ENCODE results near the gene WBP1. TPM values are rescaled to one million over a fixed set of nuclear protein-coding genes. Genes with fewer than 3 reads are reported as not detected.
A peak's percentile ranks its signal among the peaks of the same experiment; 100 is the strongest.
"Not testable (repeated sequence)": the region's sequence is repeated elsewhere in the genome, so short reads cannot be mapped to it uniquely, and the experiment has no call there.

WBP1 gene
- total RNA-seq, 2 experiments from 2014 or later: 32.9 to 35.9 TPM

- Mint-ChIP-seq H3K27ac (no peak overlapping the region), H3K4me1 (ENCODE audit: low read depth) (peaks cover 23% of the 10 kb centered on the region), H3K4me3 (no peak overlapping the region), H3K27me3 (no peaks in the 10 kb centered on the region), H3K36me3 (peaks cover 28% of the 10 kb centered on the region), H3K9me3 (no peaks in the 10 kb centered on the region)
- no peak for DNase-seq
- ChIA-PET POLR2A (interaction anchor here (1.0 kb wide), 1 partner anchor 16 kb away, joined by 3 read pairs; the partner anchor contains the start of gene WBP1), CTCF (interaction anchor here (1.0 to 4.8 kb wide), 5 partner anchors 8 to 241 kb away, joined by 3 to 47 read pairs (median 4); partner anchors contain the start of genes CCDC142, MOGS and TTC31)
- intact Hi-C loops (cut with micrococcal nuclease): no loop called here
Measured at GRCh38 chr2:74474899-74475298, 16.7 kb downstream of the WBP1 start.

GRCh38 chr2:74481431-74481830 lies 23.2 kb downstream of the WBP1 start:
- no peaks in the 10 kb centered on the region for H3K27me3 Mint-ChIP-seq
- POLR2A ChIA-PET: interaction anchor here (0.5 to 3.6 kb wide), 11 partner anchors 9 to 104 kb away, joined by 3 to 31 read pairs (median 3); partner anchors contain the start of genes AUP1, HTRA2, INO80B and MRPL53
- H3K4me1 Mint-ChIP-seq (ENCODE audit: low read depth): peaks cover 35% of the 10 kb centered on the region
- H3K27ac Mint-ChIP-seq: no peak overlapping the region
- peak overlapping the region; percentile 100 for H3K4me3 Mint-ChIP-seq
- intact Hi-C loops (cut with micrococcal nuclease): no loop called here
- peaks cover 24% of the 10 kb centered on the region for H3K36me3 Mint-ChIP-seq
- H3K9me3 Mint-ChIP-seq: no peaks in the 10 kb centered on the region
- DNase-seq: no peak
- CTCF ChIA-PET: interaction anchor here (0.6 to 8.8 kb wide), 11 partner anchors 8 to 270 kb away, joined by 3 to 145 read pairs (median 7); partner anchors contain the start of genes AUP1, HTRA2, INO80B and MRPL53

DNA sequence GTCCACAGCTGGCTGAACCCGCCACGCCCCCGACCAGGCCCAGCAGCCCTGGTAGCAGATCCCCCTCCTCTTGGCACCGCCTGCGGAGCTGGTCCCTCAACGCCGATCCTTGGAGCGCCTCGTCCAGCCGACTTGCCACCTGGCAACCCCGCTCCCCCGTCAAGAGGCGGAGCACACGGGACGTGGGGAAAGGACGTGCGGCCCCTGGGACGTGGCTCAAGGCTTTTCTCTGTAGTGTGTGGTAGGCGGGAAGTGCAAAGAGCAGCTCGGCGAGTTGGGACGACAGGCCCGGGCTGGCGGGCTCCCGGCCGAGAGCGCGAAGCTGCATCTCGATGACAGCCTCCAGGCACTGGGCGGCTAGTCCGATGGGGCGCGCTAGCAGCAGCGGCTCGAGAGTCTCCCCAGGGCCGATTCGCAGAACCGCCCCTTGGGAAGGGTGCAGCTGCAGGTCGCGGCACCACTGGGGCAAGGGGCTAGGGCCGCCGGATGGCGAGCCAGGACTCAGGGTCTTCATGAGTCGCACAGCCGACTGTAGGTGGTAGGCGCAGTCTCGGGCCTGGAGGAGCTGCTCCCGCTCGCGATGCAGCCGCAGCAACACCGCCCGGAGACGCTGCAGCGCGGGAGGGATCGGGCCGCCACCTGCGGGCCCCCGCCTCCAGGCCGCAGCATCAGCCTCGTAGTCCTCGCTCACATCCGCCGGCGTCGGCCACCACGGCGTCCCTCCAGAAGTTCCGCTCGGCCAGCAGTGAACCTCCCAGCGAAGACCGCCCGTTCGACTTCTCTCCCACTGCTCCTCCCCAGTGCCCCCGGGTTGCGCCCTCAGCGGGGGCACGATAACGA lies 23.9 kb downstream of the WBP1 start:
- Mint-ChIP-seq H3K4me3 (peak overlapping the region; percentile 100), H3K4me1 (ENCODE audit: low read depth) (peaks cover 35% of the 10 kb centered on the region), H3K27ac (peak overlapping the region; percentile 99), H3K27me3 (no peaks in the 10 kb centered on the region), H3K36me3 (peaks cover 26% of the 10 kb centered on the region), H3K9me3 (no peaks in the 10 kb centered on the region)
- peak; percentile 73 for DNase-seq
- ChIA-PET CTCF (interaction anchor here (0.8 to 8.8 kb wide), 22 partner anchors 9 to 486 kb away, joined by 3 to 145 read pairs (median 6); partner anchors contain the start of genes AUP1, C2orf81, HTRA2 and INO80B), POLR2A (interaction anchor here (0.5 to 3.6 kb wide), 11 partner anchors 9 to 103 kb away, joined by 3 to 31 read pairs (median 4); partner anchors contain the start of genes AUP1, HTRA2, INO80B and MRPL53)
- intact Hi-C loops (cut with micrococcal nuclease): loop anchor here (1.0 to 2.0 kb wide), 2 partner anchors 10 to 73 kb away; partner anchors contain the start of genes DOK1 and MRPL53

DNA sequence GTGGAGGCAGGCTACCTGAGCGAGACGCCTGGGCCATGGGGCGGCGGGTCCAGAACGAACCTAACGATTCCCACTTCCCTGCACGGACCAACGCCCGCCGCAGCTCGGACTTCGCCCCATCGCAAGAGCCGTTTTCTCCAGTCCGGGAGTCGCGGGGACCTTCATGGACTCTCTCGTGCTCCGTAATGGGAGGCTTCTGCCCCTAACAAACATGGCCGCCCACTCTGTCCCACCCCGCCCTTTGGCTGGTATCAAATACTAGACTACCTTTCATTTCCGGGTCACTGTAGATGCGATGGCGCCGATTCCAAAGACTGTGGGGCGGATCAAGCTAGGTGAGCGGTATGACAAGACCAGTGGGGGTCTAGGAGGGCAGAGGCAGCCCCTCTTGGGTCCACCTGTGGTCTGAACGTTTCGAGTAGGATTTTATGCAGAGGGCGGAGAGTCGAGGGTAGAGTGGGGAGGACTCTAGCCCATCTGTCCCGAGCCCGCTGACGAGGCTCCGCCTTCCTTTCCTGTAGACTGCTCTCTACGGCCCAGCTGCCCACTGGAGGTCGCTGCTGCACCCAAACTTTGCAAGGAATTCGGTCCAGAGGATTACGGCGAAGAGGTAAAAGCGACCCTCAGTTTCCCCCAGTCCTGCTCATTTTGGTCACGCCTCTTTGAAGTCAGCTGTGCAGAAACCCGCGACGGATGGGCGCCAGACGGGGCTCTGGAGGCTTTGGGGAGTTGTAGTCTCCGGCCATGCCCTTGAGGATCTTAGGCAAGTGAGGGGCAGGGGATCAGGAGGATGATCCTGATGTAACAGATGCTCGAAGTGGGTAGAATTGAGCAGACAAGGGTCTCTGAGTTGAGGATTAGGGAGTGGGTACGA lies 24.8 kb downstream of the WBP1 start, which contains the start of the genes CCDC142 and TTC31:
Gene CCDC142, minus strand, starts transcription at position 198 of the 874 bp plus-strand sequence. Its CDS starts 161 bp downstream, at position 37.
Gene TTC31, plus strand, starts transcription at position 281 of the 874 bp plus-strand sequence. Its CDS starts 15 bp downstream, at position 296.
- CTCF ChIA-PET: interaction anchor here (0.8 to 8.8 kb wide), 23 partner anchors 10 to 485 kb away, joined by 3 to 145 read pairs (median 6); partner anchors contain the start of genes AUP1, C2orf81, HTRA2 and INO80B
- intact Hi-C loops (cut with micrococcal nuclease): loop anchor here (1.0 to 2.0 kb wide), 9 partner anchors 11 to 104 kb away; partner anchors contain the start of genes AUP1, DOK1, HTRA2 and MRPL53
- H3K4me1 Mint-ChIP-seq (ENCODE audit: low read depth): peaks cover 35% of the 10 kb centered on the region
- H3K27me3 Mint-ChIP-seq: no peaks in the 10 kb centered on the region
- H3K36me3 Mint-ChIP-seq: peaks cover 26% of the 10 kb centered on the region
- H3K9me3 Mint-ChIP-seq: no peaks in the 10 kb centered on the region
- peak within 1 kb of the TSS; percentile 99 for H3K27ac Mint-ChIP-seq
- H3K4me3 Mint-ChIP-seq: peak within 1 kb of the TSS; percentile 100
- DNase-seq: peak; percentile 96
- POLR2A ChIA-PET: interaction anchor here (0.8 to 3.6 kb wide), 14 partner anchors 9 to 106 kb away, joined by 3 to 31 read pairs (median 4); partner anchors contain the start of genes AUP1, DQX1, HTRA2 and INO80B

- H3K27me3 Mint-ChIP-seq, H3K9me3 Mint-ChIP-seq, DNase-seq: not testable (repeated sequence)
- H3K27ac Mint-ChIP-seq: peak overlapping the region; percentile 99
- ChIA-PET POLR2A (interaction anchor here (0.6 to 3.6 kb wide), 10 partner anchors 11 to 143 kb away, joined by 3 to 31 read pairs (median 4); partner anchors contain the start of genes AUP1, DQX1, HTRA2 and MRPL53), CTCF (interaction anchor here (1.0 to 8.8 kb wide), 14 partner anchors 10 to 216 kb away, joined by 3 to 145 read pairs (median 5); partner anchors contain the start of genes AUP1, HTRA2, MOGS and MRPL53)
- H3K4me1 Mint-ChIP-seq (ENCODE audit: low read depth): peaks cover 35% of the 10 kb centered on the region
- H3K4me3 Mint-ChIP-seq: peak overlapping the region; percentile 100
- intact Hi-C loops (cut with micrococcal nuclease): loop anchor here (1.0 to 2.0 kb wide), 8 partner anchors 15 to 104 kb away; partner anchors contain the start of genes AUP1, DOK1, HTRA2 and PCGF1
- H3K36me3 Mint-ChIP-seq: peaks cover 26% of the 10 kb centered on the region
Measured at GRCh38 chr2:74483675-74484164, 25.5 kb downstream of the WBP1 start.

GRCh38 chr2:74486141-74486540 lies 27.9 kb downstream of the WBP1 start:
- no peaks in the 10 kb centered on the region for H3K27me3 Mint-ChIP-seq
- POLR2A ChIA-PET: no interaction called here
- H3K36me3 Mint-ChIP-seq: peaks cover 27% of the 10 kb centered on the region

DNA sequence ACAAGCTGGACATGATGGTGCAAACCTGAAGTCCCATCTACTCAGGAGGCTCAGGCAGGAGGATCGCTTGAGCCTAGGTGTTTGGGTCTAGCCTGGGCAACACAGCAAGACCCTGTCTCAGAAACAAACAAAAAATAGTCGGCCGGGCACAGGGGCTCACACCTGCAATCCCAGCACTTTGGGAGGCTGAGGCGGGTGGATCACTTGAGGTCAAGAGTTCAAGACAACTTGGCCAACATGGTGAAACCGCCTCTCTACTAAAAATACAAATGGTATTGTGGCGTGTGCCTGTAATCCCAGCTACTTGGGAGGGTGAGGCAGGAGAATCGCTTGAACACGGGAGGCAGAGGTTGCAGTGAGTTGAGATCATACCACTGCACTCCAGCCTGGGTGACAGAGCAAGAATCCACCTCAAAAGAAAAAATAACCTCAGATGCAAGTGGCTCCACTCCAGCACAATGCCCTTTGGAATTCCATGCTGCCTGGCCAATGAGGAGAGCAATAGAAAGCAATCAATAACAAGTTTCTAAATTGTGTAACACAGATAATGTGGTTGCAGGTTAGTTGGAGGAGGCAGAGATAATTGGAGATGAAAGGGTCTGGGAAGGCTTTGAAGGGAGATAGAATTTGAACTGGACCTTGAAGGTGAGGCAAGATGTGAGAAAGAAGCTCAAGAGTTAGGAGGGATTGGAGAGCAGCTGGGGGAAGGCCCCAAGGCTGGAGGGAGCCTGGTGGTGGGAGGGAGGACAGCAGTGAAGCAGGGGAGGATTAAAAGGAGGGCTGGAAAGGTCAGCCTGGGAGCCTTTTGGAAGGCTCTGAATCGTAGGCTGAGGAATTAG lies 30.6 kb downstream of the WBP1 start:
- DNase-seq: no peak
- Mint-ChIP-seq H3K9me3 (no peaks in the 10 kb centered on the region), H3K27me3 (no peaks in the 10 kb centered on the region), H3K36me3 (peaks cover 31% of the 10 kb centered on the region), H3K27ac (no peak overlapping the region), H3K4me3 (no peak overlapping the region), H3K4me1 (ENCODE audit: low read depth) (peaks cover 4% of the 10 kb centered on the region)
- ChIA-PET CTCF (interaction anchor here (0.6 to 2.3 kb wide), 3 partner anchors 77 to 100 kb away, joined by 3 to 6 read pairs (median 3); no protein-coding TSS in a partner anchor), POLR2A (interaction anchor here (0.8 kb wide), 1 partner anchor 42 kb away, joined by 4 read pairs; no protein-coding TSS in a partner anchor)
- intact Hi-C loops (cut with micrococcal nuclease): no loop called here

More at GRCh38 chr2:74486141-74486540, 27.9 kb downstream of the WBP1 start:
- CTCF ChIA-PET: interaction anchor here (8.8 kb wide), 1 partner anchor 100 kb away, joined by 145 read pairs; no protein-coding TSS in a partner anchor
- Mint-ChIP-seq H3K9me3 (no peaks in the 10 kb centered on the region), H3K4me1 (ENCODE audit: low read depth) (peaks cover 18% of the 10 kb centered on the region), H3K4me3 (no peak overlapping the region), H3K27ac (no peak overlapping the region)
- DNase-seq: no peak
- intact Hi-C loops (cut with micrococcal nuclease): no loop called here

- Mint-ChIP-seq H3K4me3 (no peak overlapping the region), H3K4me1 (ENCODE audit: low read depth) (peaks cover 2% of the 10 kb centered on the region), H3K9me3 (no peaks in the 10 kb centered on the region), H3K36me3 (peaks cover 29% of the 10 kb centered on the region), H3K27ac (no peak overlapping the region), H3K27me3 (no peaks in the 10 kb centered on the region)
- intact Hi-C loops (cut with micrococcal nuclease): no loop called here
- ChIA-PET POLR2A (interaction anchor here (0.8 kb wide), 1 partner anchor 41 kb away, joined by 4 read pairs; no protein-coding TSS in a partner anchor), CTCF (interaction anchor here (1.6 to 2.3 kb wide), 2 partner anchors 96 to 98 kb away, joined by 3 to 6 read pairs; no protein-coding TSS in a partner anchor)
- no peak for DNase-seq
Measured at GRCh38 chr2:74489906-74490305, 31.7 kb downstream of the WBP1 start.

DNA sequence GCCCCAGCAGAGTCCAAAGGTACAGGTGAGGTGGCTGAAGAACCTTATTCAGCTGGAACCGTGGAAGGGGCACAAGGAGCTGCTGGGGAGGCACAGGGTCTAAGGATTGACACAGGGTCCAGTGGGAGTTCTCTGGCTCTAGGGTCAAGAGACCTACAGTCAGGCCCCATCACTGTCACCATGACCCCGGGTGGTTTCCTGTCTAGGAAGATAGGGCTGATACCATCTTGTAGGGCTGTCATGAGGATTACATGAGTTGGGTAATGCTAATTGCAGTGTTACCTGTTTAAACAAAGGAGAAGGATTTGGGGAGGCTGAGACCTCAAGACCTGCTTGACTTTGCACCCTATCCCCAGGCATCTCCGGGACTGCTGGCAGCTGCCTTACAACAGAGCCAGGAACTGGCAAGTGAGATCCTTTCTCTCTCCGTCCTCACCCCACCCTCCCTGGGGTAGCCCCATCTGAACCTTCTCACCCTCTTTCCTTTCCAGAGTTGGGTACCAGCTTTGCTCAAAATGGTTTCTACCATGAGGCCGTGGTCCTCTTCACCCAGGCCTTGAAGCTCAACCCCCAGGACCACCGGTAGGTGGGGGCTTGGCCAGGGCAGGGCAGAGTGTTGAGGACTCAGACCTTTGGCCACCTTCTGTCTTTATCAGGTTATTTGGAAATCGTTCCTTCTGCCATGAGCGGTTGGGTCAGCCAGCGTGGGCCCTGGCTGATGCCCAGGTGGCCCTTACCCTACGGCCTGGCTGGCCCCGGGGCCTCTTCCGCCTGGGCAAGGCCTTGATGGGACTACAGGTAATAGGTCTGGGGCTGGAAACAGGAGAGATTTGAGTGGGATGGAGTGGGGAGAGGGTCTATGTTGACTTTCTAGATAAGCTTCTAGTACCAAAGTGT lies 33.7 kb downstream of the WBP1 start:
- H3K4me3 Mint-ChIP-seq: no peak overlapping the region
- DNase-seq: no peak
- peaks cover 21% of the 10 kb centered on the region for H3K36me3 Mint-ChIP-seq
- no peak overlapping the region for H3K27ac Mint-ChIP-seq
- no peaks in the 10 kb centered on the region for H3K27me3 Mint-ChIP-seq
- intact Hi-C loops (cut with micrococcal nuclease): no loop called here
- ChIA-PET CTCF (no interaction called here), POLR2A (interaction anchor here (1.4 kb wide), 1 partner anchor 10 kb away, joined by 3 read pairs; no protein-coding TSS in a partner anchor)
- no peaks in the 10 kb centered on the region for H3K4me1 Mint-ChIP-seq (ENCODE audit: low read depth)
- H3K9me3 Mint-ChIP-seq: no peaks in the 10 kb centered on the region
